HG03354 (cell line): ENCODE results near the gene MBOAT7.
"Not testable (repeated sequence)": the region's sequence is repeated elsewhere in the genome, so short reads cannot be mapped to it uniquely, and the experiment has no call there.

Source experiments
- ATAC-seq: cut with Tn5 transposase; IDR thresholded peaks from one replicate; pipeline ENCODE4 v1.9.1; 2021; ENCODE audit warnings: mild to moderate bottlenecking; ENCODE audit not compliant: unreplicated experiment, poor library complexity, severe bottlenecking

MBOAT7 gene

GRCh38 chr19:54191011-54191810, 1.8 kb upstream of the MBOAT7 start, which contains the start of gene TSEN34:
TSEN34 (plus strand) TSS chr19:54191308; CDS start chr19:54191365, 57 bp downstream.
- ATAC-seq, result peak; percentile 33

DNA sequence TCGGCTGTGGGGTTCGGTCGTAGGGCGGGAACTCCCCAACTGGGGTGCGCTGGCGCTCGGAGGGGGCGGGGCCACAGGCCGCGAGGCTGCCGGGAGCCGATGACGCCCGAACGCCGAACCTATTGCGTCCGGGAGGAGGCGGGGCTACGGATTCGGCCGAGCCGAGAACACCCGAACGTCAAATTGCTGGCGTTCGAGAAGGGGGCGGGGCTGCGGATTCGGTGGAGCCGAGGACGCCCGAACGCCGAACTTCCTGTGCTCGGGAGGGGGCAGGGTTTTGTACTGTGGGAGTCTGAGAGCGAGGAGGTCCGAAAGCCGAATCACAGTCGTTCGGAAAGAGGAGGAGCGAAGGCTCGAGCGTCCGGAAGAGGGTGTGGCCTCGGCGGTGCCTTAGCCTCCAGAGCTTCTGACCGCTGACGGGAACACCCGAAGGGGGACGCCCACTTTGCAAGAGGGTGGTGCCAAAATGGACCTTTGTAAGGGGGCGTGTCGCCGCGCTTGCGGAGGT, 1.2 kb upstream of the MBOAT7 start:
- ATAC-seq, result peak; percentile 56

GRCh38 chr19:54189735-54190502, 539 bp upstream of the MBOAT7 start:
- ATAC-seq, result peak; percentile 51

GRCh38 chr19:54188215-54188871, 1.0 kb downstream of the MBOAT7 start:
- ATAC-seq, result no peak

GRCh38 chr19:54186934-54187381, 2.4 kb downstream of the MBOAT7 start:
- no peak for ATAC-seq

DNA sequence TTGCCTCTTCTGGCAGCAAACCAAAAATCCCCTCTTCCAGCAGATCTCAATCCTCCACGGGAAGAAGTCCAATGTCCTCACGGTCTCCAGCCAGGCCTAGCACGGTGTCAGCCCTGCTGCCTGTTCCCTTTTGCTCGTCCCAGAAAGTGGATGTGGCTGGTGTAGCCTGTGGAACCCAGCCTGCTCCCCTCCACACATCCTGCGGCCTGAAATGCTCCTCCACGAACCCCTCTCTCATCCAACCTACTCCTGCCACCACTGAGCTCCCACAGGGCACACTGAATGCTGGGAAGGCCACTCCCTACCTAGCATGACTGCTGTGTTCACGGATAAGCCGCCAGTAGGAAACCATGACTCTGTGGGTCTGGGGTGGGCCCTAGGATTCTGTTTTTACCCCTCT, 3.0 kb downstream of the MBOAT7 start:
- no peak for ATAC-seq

DNA sequence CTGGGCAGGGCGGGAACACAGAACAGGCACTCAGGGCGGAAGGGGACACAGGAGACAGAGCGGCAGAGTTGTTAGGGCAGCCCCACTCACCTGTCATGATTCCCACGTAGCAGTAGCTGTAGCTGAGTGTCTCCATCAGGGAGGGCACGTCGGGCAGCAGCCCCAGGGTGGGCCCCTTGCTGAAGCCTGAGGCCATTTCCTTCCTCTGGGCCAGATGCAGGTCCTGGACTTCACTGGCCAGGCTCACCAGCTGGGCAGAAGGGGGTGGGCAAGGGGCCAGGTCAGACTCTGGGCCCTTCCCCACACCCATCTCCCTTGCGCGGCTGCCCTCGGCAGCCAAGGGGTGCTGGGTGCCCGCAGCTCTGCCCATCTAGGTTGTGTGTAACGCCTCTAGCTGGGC, 5.9 kb downstream of the MBOAT7 start:
- no peak for ATAC-seq

DNA sequence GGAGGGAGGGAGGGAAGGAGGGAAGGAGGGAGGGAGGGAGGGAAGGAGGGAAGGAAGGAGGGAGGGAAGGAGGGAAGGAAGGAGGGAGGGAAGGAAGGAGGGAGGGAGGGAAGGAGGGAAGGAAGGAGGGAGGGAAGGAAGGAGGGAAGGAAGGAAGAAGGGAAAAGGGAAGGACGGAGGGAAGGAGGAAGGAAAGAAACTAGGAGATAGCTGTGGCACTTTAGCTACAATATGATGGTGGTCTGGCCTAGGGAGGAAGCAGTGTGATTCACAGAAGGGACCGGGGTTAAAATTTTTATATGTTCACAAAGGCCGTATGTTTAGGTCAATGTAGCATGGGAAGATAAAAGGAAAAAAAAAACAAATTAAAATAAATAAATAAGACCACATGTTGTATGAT, 7.5 kb downstream of the MBOAT7 start:
- not testable (repeated sequence) for ATAC-seq

GRCh38 chr19:54180691-54181091, 8.7 kb downstream of the MBOAT7 start:
- ATAC-seq, result no peak

GRCh38 chr19:54179921-54180461, 9.4 kb downstream of the MBOAT7 start:
- ATAC-seq, result no peak

DNA sequence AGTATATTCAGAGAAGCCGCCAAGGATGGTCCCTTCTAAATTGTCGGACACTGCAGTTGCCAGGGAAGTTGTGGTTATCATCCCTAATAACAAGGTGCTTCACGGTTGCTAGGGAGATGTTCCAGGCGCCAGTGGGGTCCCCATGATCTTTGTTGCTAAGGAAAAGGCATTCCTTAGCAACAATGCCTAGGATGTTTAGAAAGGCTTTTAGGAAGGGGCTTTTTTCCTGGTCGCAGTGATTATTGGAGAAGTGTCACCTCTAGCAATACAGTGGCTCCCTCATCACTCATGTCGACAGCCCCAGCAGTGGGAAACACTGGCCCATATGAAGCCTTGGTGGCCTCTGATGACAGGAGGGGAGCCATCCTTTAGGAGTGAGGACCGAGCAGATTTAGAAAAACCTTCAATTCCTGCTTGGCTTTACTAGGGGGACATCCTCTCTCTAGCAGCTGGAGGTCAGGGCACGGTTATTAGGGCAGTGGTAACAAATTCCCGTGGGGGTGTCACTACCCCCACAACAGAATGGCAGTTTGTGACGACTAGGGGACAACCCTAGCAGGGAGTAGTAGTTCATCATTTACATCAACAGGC, 10.0 kb downstream of the MBOAT7 start:
- ATAC-seq, result no peak

- ATAC-seq, result no peak
Observed at GRCh38 chr19:54178581-54179261, 10.7 kb downstream of the MBOAT7 start.

DNA sequence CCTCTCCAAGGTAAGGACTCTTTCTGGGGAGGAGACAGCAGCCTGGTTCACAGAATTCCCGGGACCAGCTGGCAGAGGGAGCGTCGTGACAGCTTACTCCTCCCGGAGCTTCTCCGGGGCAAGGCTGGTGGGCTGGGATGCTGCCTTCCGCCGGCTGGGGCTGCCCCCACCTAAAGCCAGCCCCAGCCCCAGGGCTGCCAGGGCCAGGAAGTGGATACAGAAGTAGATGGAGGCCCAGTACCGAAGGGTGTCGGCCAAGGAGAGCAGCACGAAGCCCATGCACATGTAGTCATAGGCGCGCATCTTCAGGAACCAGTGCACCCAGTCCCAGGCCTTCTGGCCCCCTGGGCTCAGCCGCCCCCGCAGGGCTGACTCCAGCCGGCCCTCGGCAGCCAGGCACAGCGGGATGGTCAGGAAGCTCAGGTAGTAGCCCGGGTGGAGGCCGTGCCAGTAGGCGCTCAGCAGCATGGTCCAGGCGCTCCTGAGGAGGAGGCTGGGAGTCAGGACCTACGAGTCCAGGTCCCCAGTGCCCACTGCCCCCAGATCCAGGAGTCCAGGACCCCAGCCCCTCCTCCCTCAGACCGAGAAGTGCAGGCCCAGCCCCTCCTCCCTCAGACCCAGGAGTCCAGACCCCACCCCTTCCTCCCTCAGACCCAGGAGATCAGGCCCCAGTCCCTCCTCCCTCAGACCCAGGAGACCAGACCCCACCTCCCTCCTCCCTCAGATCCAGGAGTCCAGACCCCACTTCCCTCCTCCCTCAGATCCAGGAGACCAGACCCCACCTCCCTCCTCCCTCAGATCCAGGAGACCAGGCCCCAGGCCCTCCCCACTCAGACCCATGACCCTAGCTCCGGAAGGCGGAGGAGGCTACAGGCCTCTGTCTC, 15.2 kb downstream of the MBOAT7 start:
- ATAC-seq, result no peak

DNA sequence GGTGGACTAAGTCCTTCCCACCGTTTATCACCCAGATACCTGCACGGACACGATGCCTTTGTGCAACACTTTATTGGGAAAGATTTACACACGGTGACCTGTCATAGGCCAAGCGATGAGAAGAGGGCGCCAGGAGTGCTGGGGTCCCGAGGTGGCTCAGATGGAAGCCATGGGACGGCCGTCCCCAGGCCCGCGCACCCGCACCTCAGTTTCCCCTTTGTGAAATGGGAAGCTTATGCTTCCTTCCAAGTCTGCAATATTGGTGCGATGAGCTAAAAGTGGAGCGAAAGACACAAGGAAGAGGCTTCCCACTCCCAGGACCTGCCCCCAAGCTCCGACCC, 16.1 kb downstream of the MBOAT7 start:
- no peak for ATAC-seq

- ATAC-seq, result no peak
Observed at GRCh38 chr19:54172471-54173358, 16.7 kb downstream of the MBOAT7 start, which contains the start of gene TMC4. TMC4 (minus strand) TSS chr19:54173160; CDS start chr19:54173117, 43 bp downstream.

GRCh38 chr19:54171736-54172431, 17.5 kb downstream of the MBOAT7 start:
- ATAC-seq, result not testable (repeated sequence)
